Stimulated activated CD4-positive, alpha-beta T cell treated with anti-CD3 and anti-CD28 coated beads, TNF-alpha, amount 100 ng/mL, for 1 hour (primary cell): ENCODE results near the gene MAT1A.
"Not testable (repeated sequence)": the region's sequence is repeated elsewhere in the genome, so short reads cannot be mapped to it uniquely, and the experiment has no call there.

Experiments used
- DNase-seq, 3 donors: peaks; one replicate each; pipeline ENCODE4 v3.0.0-alpha.2; 2020; ENCODE audit warnings: low read depth in 3 of 3, low spot score in 1 of 3

The MAT1A gene

GRCh38 chr10:80233871-80234270, 55.6 kb downstream of the MAT1A start:
- not testable (repeated sequence) for DNase-seq

GRCh38 chr10:80226723-80227122, 62.7 kb downstream of the MAT1A start:
- DNase-seq: not testable (repeated sequence)

GRCh38 chr10:80223031-80223419, 66.4 kb downstream of the MAT1A start:
- DNase-seq: not testable (repeated sequence)
